NB4 (cell line): ENCODE results near the gene UBE2Q1.

ENCODE experiments used
- CTCF ChIP-seq: IDR thresholded peaks from one replicate; pipeline ENCODE4 v1.5.1; 2012; ENCODE audit warnings: low read depth, low read length
- MYC ChIP-seq: IDR thresholded peaks from 2 replicates; pipeline ENCODE4 v1.6.1; 2011; ENCODE audit warnings: low read depth, low read length
- POLR2A ChIP-seq: IDR thresholded peaks from 2 replicates; pipeline ENCODE4 v1.6.1; 2011; ENCODE audit warnings: mild to moderate bottlenecking; ENCODE audit not compliant: insufficient read length; ENCODE audit errors: extremely low read depth

DNA sequence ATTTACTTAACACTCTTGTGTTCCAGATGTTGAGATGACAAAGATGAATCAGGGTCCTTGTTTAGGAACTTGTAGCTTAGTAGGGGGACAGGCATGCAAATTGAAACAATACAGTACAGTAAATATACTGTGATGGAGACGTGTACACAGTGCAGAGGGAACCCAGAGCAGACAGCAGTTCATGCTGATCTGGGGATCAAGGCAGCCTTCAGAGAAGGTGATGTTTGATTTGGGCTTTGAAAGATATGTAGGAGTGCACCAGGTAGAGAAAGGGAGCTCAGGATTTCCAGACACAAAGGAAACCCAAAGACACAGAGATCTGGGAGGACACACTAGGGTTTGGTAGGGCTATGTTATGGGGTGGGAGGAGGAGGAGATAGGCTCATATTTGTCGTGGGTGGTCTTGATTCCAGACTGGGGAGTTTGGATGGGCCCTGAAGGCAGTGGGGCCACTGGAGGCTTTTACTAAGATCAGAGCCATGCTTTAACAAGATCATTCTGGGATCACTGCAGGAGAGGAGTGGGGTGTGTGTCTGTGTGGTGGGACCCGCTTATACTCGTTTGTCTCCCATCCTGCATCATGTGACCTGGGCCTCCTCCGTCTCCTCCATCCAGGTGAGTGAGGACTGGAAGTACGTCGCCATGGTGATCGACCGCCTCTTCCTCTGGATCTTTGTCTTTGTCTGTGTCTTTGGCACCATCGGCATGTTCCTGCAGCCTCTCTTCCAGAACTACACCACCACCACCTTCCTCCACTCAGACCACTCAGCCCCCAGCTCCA lies 16.9 kb upstream of the UBE2Q1 start:
- TF ChIP-seq CTCF (no peak), POLR2A (no peak), MYC (no peak)
